ENCODE measurements around the gene KCTD16. TPM values are rescaled to one million over a fixed set of nuclear protein-coding genes. Genes with fewer than 3 reads are reported as not detected.

KCTD16 gene
- total and polyA plus RNA-seq, 2 experiments from 2014 or later: 0.02 to 0.76 TPM

- H3K27me3 ChIP-seq (ENCODE audit: insufficient read depth): no peaks in the 10 kb centered on the region
- H3K9me2 ChIP-seq (ENCODE audit: insufficient read depth): no peaks in the 10 kb centered on the region
- no peaks in the 10 kb centered on the region for H3K36me3 ChIP-seq (ENCODE audit: insufficient read depth)
- no peak overlapping the region for H2AFZ ChIP-seq
- H3K9me3 Mint-ChIP-seq: no peaks in the 10 kb centered on the region
- no peaks in the 10 kb centered on the region for H3K4me1 ChIP-seq (ENCODE audit: insufficient read depth)
- H3K27me3 Mint-ChIP-seq (ENCODE audit: insufficient read depth, low read depth, poor library complexity): no peaks in the 10 kb centered on the region
- H3K36me3 Mint-ChIP-seq (ENCODE audit: low read depth): no peaks in the 10 kb centered on the region
- no peaks in the 10 kb centered on the region for H4K20me1 ChIP-seq (replicated peaks; ENCODE audit: insufficient read depth)
- no peak overlapping the region for H3K27ac Mint-ChIP-seq
- H3F3A ChIP-seq (replicated peaks; ENCODE audit: low read depth): no peaks in the 10 kb centered on the region
- H3K27ac ChIP-seq (ENCODE audit: low read depth): no peak overlapping the region
- no peaks in the 10 kb centered on the region for H3K4me1 Mint-ChIP-seq
- H3K4me2 ChIP-seq: no peak overlapping the region
- H3K4me3 ChIP-seq: no peak overlapping the region
- ATAC-seq: no peak
- TF ChIP-seq REST (IDR thresholded peaks at IDR 0.05; ENCODE audit: unreplicated experiment) (no peak), EZH2phosphoT487 (IDR thresholded peaks at IDR 0.05; ENCODE audit: unreplicated experiment) (no peak), JUNB (IDR thresholded peaks at IDR 0.05; ENCODE audit: unreplicated experiment) (no peak), ZNF462 (CRISPR knock-in tag; IDR thresholded peaks at IDR 0.05) (no peak), STAT1 (IDR thresholded peaks at IDR 0.05; ENCODE audit: unreplicated experiment) (no peak), ZNF331 (CRISPR knock-in tag; IDR thresholded peaks at IDR 0.05; ENCODE audit: low read depth) (no peak)
- H3K4me3 Mint-ChIP-seq: no peak overlapping the region
- DNase-seq (ENCODE audit: low spot score): no peak
- no peaks in the 10 kb centered on the region for H3K79me2 ChIP-seq (replicated peaks; ENCODE audit: insufficient read depth)
These were observed 19.6 kb upstream of the KCTD16 start for GRCh38 chr5:144151026-144151425.
